Vagina (tissue), 2 donors: ENCODE data around the gene PDE1C. TPM values are rescaled to one million over a fixed set of nuclear protein-coding genes. Genes with fewer than 3 reads are reported as not detected.

Source experiments
- DNase-seq, 2 donors: peaks; one replicate each; pipeline ENCODE4 v3.0.0-alpha.2; 2017; ENCODE audit errors: extremely low spot score in 2 of 2
- H3K27ac ChIP-seq: fragments of 200-600 bp; sonication (generic); one replicate; pipeline ENCODE4 v1.5.1; 2019
- H3K27me3 ChIP-seq: fragments of 200-600 bp; sonication (generic); one replicate; pipeline ENCODE4 v1.5.1; 2019
- H3K36me3 ChIP-seq, 2 donors: fragments of 200-600 bp; sonication (generic); one replicate each; pipeline ENCODE4 v1.5.1; 2017 to 2019
- H3K4me1 ChIP-seq: fragments of 200-600 bp; sonication (generic); one replicate; pipeline ENCODE4 v1.5.1; 2019
- H3K4me3 ChIP-seq, 2 donors: fragments of 200-600 bp; sonication (generic); 1 replicate in 1 of 2; 2 replicates in 1 of 2; pipeline ENCODE4 v1.5.1; 2016 to 2019
- H3K9me3 ChIP-seq: fragments of 200-600 bp; sonication (generic); one replicate; pipeline ENCODE4 v1.5.1; 2019
- POLR2A ChIP-seq, 2 donors: fragments of 450-650 bp; IDR thresholded peaks; one replicate each; pipeline ENCODE4 v1.6.1; 2017; ENCODE audit warnings: antibody characterized with exemption in 2 of 2, mild to moderate bottlenecking in 2 of 2, moderate library complexity in 2 of 2
- POLR2AphosphoS5 ChIP-seq, 2 donors: sonication (generic); formaldehyde crosslinking; IDR thresholded peaks; one replicate each; pipeline ENCODE4 v1.9.0; 2017; ENCODE audit warnings: antibody characterized with exemption in 2 of 2, mild to moderate bottlenecking in 2 of 2, low read depth in 1 of 2; ENCODE audit not compliant: insufficient read depth in 1 of 2
- intact Hi-C: fragments of 100-400 bp; cut with DNase I; formaldehyde crosslinking; loops from one replicate; pipeline ENCODE4 v1.15.1; 2023
- total RNA-seq: library from RNA; depleted of rRNA; stranded (reverse); fragments of >200 nt; gene quantifications from one replicate; pipeline ENCODE4 v1.2.3, GENCODE V29; 2016
- TF ChIP-seq, protein P1 (sequence below), 3 experiments: fragments of 450-650 bp in 2 of 3; fragments of 200-600 bp in 1 of 3; sonication (generic) in 1 of 3; IDR thresholded peaks; one replicate each; pipeline ENCODE4 v1.5.1; 2017 to 2019; ENCODE audit warnings: antibody characterized with exemption in 3 of 3, mild to moderate bottlenecking in 2 of 3, moderate library complexity in 2 of 3

The PDE1C gene
- total RNA-seq, 1 donor from 2014 or later = 19.2 TPM

GRCh38 chr7:32039000-32039756 is 31.0 kb downstream of the PDE1C start:
- TF ChIP-seq, protein P1, sequence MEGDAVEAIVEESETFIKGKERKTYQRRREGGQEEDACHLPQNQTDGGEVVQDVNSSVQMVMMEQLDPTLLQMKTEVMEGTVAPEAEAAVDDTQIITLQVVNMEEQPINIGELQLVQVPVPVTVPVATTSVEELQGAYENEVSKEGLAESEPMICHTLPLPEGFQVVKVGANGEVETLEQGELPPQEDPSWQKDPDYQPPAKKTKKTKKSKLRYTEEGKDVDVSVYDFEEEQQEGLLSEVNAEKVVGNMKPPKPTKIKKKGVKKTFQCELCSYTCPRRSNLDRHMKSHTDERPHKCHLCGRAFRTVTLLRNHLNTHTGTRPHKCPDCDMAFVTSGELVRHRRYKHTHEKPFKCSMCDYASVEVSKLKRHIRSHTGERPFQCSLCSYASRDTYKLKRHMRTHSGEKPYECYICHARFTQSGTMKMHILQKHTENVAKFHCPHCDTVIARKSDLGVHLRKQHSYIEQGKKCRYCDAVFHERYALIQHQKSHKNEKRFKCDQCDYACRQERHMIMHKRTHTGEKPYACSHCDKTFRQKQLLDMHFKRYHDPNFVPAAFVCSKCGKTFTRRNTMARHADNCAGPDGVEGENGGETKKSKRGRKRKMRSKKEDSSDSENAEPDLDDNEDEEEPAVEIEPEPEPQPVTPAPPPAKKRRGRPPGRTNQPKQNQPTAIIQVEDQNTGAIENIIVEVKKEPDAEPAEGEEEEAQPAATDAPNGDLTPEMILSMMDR (IDR thresholded peaks at IDR 0.05) = no peak
- TF ChIP-seq POLR2AphosphoS5 (IDR thresholded peaks at IDR 0.05; ENCODE audit: insufficient read depth in 1 of 2, low read depth in 1 of 2) (no peak), POLR2A (IDR thresholded peaks at IDR 0.05) (no peak)
- no peaks in the 10 kb centered on the region for H3K36me3 ChIP-seq
- H3K4me1 ChIP-seq = no peaks in the 10 kb centered on the region
- no peaks in the 10 kb centered on the region for H3K27me3 ChIP-seq
- DNase-seq = no peak
- H3K9me3 ChIP-seq = no peaks in the 10 kb centered on the region
- no peak overlapping the region for H3K27ac ChIP-seq
- intact Hi-C loops = no loop called here
- H3K4me3 ChIP-seq = no peak overlapping the region

- Histone ChIP-seq H3K36me3 (no peaks in the 10 kb centered on the region), H3K4me1 (no peaks in the 10 kb centered on the region), H3K9me3 (no peaks in the 10 kb centered on the region), H3K27ac (no peak overlapping the region), H3K27me3 (no peaks in the 10 kb centered on the region), H3K4me3 (no peak overlapping the region)
- TF ChIP-seq, protein P1 (IDR thresholded peaks at IDR 0.05) = no peak
- TF ChIP-seq POLR2A (IDR thresholded peaks at IDR 0.05) (no peak), POLR2AphosphoS5 (IDR thresholded peaks at IDR 0.05; ENCODE audit: insufficient read depth in 1 of 2, low read depth in 1 of 2) (no peak)
- DNase-seq = no peak
- intact Hi-C loops = no loop called here
These were observed 32.5 kb downstream of the PDE1C start for GRCh38 chr7:32037650-32038198.

DNA sequence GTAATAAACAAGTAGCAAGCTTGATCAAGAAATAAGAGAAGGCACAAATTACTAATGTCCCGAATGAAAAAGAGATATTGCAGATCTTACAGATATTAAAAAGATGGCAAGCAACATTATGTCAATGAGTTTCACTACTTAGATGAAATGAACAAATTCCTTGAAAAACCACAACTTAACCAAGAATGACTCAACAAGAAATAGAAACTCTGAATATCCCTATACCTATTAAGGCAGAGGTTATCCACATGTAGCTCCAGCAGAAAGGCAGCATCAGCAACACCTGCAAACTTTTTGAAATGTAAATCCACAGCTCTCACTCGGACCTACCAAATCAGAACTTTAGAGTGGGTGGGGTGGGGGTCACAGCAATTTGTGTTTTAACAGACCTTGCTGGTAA is 33.6 kb downstream of the PDE1C start:
- intact Hi-C loops = no loop called here
- Histone ChIP-seq H3K27me3 (no peaks in the 10 kb centered on the region), H3K36me3 (no peaks in the 10 kb centered on the region), H3K9me3 (no peaks in the 10 kb centered on the region), H3K4me1 (no peaks in the 10 kb centered on the region), H3K27ac (no peak overlapping the region), H3K4me3 (no peak overlapping the region)
- TF ChIP-seq, protein P1 (IDR thresholded peaks at IDR 0.05) = no peak
- no peak for TF ChIP-seq POLR2AphosphoS5 (IDR thresholded peaks at IDR 0.05; ENCODE audit: insufficient read depth in 1 of 2, low read depth in 1 of 2)
- no peak for TF ChIP-seq POLR2A (IDR thresholded peaks at IDR 0.05)
- DNase-seq = no peak

DNA sequence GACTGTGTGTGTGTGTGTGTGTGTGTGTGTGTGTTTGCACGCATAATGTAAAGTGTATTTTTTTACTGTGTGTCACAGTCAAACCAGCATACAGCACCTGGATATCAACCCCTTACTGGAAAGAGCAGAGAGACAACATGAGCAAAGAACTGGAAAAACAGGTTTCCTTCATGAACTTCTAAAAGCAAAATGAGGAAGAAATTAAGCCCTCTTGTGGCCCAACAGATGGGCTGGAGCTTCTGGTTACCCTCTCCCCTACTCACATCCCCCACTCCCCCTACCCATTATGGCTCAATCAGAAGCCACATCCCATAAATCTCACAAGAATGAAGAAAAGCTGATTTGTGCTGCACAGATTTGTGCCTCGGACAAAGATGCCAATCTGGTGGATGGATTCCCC is 36.2 kb downstream of the PDE1C start:
- H3K4me1 ChIP-seq = no peaks in the 10 kb centered on the region

More for the DNA sequence above, 36.2 kb downstream of the PDE1C start:
- TF ChIP-seq POLR2A (IDR thresholded peaks at IDR 0.05) (no peak), POLR2AphosphoS5 (IDR thresholded peaks at IDR 0.05; ENCODE audit: insufficient read depth in 1 of 2, low read depth in 1 of 2) (no peak)
- TF ChIP-seq, protein P1 (IDR thresholded peaks at IDR 0.05) = no peak
- intact Hi-C loops = no loop called here
- no peaks in the 10 kb centered on the region for H3K9me3 ChIP-seq
- H3K4me3 ChIP-seq = no peak overlapping the region
- H3K36me3 ChIP-seq = no peaks in the 10 kb centered on the region
- no peaks in the 10 kb centered on the region for H3K27me3 ChIP-seq
- no peak for DNase-seq
- no peak overlapping the region for H3K27ac ChIP-seq
